Stimulated activated CD8-positive, alpha-beta memory T cell treated with anti-CD3 and anti-CD28 coated beads, Interleukin-12 subunit alpha, Interleukin-12 subunit beta, amount 100 ng/mL, for 24 hours (primary cell): ENCODE results near the gene KIR2DL1.
"Not testable (repeated sequence)": the region's sequence is repeated elsewhere in the genome, so short reads cannot be mapped to it uniquely, and the experiment has no call there.

ENCODE experiments used
- DNase-seq: peaks from one replicate; pipeline ENCODE4 v3.0.0-alpha.2; 2020; ENCODE audit errors: extremely low read depth

Gene KIR2DL1

DNA sequence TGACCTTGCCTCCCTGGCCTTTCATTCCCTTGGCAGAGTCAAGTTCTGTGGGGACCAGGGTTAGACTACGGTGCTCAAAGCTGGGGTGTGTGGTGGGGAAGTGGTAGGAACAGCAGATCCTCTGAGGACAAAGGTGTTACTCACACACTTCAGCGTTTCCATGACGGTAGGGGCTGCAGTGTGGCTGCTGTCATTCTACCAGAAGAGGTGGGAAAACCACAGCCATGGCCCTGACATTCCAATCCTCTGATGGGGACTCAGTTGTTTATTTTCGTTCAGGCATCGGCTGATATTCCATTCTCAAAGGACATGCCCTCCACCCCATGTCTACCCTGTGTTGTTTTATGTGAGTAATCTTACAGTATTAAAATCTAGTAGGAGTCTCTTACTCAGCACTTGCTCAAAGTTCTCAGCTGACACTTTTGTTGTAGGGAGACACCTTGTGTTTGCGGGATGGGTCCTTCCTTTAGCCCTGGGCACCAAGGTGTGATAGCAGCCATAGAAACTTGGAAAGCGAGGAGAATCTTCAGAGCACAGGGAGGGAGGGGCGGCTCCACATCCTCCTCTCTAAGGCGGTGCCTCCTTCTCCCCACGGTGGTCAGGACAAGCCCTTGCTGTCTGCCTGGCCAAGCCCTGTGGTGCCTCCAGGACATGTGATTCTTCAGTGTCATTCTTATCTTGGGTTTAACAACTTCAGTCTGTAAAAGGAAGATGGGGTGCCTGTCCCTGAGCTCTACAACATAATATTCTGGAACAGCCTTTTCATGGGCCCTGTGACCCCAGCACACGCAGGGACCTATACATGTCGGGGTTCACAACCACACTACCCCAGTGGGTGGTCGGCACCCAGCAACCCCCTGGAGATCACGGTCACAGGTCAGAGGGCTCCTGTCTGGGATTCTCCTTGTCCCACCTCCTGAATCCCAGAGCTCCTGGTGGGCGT, 1.7 kb downstream of the KIR2DL1 start:
- not testable (repeated sequence) for DNase-seq

DNA sequence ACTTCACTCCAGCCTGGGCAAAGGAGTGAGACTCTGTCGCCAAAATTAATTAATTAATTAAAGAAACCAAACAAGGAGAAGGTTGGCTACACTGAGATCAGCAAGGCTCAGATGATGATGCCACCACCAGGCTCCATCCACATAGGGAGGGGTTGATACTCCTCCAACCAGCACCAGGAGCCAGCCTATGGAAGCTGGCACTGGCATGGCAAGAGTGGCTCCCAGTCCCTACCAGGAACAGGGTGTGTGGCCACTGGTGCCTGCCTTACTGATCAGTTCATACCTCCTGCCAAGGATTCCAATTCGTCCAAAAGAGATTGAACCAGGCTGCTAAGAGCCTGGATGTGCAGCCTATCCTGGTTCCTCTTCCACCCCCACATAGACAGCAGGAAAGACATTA, 3.1 kb downstream of the KIR2DL1 start:
- not testable (repeated sequence) for DNase-seq

DNA sequence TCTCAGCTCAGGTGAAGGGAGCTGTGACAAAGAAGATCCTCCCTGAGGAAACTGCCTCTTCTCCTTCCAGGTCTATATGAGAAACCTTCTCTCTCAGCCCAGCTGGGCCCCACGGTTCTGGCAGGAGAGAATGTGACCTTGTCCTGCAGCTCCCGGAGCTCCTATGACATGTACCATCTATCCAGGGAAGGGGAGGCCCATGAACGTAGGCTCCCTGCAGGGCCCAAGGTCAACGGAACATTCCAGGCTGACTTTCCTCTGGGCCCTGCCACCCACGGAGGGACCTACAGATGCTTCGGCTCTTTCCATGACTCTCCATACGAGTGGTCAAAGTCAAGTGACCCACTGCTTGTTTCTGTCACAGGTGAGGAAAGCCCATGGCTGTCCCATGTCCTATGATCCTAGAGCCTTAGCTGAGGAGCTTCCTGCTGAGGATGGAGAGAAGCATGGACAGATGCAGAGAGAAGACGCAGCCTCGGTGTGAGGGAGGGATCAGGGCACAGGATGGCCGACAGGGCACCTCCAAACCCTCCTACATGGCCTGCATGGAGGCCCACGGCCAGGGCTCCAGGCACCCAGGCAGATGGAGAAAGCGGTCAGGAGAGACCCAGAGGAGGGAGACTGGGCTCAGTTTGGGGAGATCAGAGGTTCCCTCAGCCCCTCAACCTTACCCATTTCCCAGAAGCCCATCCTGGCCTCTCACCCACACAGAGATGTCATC, 5.7 kb downstream of the KIR2DL1 start:
- not testable (repeated sequence) for DNase-seq

DNA sequence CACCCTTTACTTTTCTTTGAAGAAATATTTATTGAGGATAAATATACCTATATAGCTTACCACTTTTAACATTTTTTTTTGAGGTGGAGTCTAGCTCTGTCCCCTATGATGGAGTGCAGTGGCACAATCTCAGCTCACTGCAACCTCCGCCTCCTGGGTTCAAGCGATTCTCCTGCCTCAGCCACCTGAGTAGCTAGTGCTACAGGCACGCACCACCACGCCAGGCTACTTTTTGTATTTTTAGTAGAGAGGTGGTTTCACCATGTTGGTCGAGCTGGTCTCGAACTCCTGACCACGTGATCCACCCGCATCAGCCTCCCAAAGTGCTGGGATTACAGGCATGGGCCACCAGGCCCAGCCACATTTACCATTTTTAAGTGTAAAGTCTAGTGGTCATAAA, 6.2 kb downstream of the KIR2DL1 start:
- DNase-seq: not testable (repeated sequence)

DNA sequence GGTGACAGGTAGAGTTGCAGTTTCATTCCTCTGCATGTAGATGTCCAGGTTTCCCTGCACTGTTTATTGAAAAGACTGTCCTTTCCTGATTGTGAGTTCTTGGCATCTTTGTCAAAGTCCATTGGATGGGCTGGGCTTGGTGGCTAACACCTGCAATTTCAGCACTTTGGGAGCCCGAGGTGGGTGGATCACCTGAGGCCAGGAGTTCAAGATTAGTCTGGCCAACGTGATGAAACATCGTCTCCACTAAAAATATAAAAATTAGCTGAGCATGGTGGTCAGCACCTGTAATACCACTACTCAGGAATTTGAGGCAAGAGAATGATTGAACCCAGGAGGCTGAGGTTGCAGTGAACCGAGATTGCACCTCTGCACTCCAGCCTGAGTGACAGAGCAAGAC, 8.3 kb downstream of the KIR2DL1 start:
- DNase-seq: not testable (repeated sequence)

DNA sequence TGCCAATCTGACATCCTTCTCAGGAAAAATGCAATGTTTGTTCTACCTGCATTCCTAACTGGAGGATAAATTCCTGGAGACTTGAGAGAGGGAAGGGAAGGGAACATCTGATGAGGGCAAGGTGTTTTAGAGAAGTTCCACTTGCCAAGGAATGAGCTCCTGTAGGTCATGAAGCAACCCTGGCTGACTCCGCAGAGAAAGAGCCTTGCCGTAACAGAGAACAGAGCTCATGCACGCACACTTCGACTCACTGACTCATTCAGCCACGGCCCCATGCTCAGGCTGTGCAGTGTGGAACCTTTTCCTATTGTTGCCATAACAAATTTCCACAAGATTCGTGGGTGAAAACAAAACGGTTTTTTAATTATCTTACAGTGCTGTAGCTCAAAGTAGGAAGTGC, 9.3 kb downstream of the KIR2DL1 start:
- not testable (repeated sequence) for DNase-seq

DNA sequence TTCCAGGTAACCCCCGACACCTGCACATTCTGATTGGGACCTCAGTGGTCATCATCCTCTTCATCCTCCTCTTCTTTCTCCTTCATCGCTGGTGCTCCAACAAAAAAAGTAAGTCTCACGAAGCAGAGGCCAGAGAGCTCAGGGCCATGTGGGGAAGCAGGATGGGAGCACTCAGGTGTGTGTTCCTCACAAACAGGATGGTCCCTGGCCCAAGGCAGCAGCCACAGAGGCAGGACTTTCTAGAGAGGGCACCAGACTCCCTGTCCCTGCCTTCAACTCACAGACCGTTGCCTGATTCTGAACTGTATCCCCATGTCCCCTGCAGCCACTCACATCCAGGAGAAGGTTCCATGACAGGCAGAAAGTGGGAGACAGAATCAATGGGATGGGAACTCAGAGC, 13.3 kb downstream of the KIR2DL1 start:
- DNase-seq: not testable (repeated sequence)

DNA sequence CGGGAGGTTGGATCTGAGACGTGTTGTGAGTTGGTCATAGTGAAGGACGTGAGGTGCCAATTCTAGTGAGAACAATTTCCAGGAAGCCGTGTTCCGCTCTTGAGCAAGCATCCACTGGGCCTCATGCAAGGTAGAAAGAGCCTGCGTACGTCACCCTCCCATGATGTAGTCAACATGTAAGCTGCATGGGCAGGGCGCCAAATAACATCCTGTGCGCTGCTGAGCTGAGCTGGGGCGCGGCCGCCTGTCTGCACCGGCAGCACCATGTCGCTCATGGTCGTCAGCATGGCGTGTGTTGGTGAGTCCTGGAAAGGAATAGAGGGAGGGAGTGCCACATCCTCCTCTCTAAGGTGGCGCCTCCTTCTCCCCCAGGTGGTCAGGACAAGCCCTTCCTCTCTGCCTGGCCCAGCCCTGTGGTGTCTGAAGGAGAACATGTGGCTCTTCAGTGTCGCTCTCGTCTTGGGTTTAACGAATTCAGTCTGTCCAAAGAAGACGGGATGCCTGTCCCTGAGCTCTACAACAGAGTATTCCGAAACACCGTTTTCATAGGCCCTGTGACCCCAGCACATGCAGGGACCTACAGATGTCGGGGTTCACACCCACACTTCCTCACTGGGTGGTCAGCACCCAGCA, 16.6 kb downstream of the KIR2DL1 start:
- DNase-seq: not testable (repeated sequence)

DNA sequence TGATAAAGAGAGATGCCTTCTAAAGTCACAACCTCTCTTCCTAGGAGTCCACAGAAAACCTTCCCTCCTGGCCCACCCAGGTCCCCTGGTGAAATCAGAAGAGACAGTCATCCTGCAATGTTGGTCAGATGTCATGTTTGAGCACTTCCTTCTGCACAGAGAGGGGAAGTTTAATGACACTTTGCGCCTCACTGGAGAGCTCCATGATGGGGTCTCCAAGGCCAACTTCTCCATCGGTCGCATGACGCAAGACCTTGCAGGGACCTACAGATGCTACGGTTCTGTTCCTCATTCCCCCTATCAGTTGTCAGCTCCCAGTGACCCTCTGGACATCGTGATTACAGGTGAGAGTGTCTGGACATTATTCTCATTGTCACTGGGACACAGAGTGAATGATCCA, 18.6 kb downstream of the KIR2DL1 start:
- not testable (repeated sequence) for DNase-seq

DNA sequence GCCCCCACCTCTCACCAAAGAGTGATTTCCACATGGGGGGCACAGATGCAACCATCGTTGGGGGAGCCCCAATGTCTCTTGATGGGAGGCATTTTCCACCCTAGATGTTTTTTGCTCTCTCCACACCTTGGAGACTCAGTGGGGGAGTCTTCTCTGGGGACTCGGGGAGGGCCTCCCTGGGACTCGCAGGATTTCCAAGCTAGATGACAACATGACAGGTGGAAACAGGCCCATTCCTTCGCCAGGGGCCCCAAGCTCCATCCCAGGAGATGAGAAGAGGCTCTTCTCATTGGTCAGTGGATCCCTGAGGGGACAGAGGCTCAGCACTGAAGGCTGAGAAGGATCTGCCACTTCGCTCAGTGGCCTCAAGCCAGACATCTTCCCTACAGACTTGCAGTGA, 21.1 kb downstream of the KIR2DL1 start:
- no peak for DNase-seq

DNA sequence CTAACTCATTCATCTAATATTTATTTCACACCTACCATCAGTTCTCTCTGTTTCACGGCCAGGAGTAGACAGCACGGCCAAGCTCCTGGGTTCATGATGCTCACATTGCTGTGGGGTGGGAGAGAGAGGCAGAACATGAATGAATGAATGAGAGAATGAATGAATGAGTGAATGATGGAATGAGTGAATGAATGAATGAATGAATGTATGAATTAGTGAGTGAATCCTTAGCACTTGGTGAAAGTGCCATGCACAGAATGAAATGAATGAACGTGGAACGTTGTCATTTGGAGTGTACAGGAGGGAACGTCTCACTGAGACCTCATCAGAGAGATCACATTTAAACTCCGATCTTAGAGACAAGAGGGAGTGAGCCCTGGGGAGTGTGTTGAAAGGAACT, 21.9 kb downstream of the KIR2DL1 start:
- DNase-seq: no peak

DNA sequence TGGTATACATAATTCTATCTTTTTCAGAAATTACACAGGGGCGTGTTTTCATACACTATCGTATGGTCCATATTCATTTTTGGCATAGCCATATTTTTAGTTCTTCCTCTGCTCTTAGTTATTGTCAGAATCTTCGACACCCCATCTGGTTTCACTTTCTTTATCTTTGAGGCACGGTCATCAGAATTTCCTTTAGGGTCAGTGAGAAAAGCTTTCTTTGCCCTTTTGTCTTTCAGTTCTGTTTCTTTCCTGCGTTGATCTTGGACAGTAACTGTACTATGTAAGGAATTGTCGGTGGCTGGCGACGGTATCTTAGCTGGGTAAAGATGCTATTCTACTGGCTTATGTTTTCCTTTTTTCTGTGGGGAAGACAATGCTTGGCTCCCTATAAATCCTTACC, 23.2 kb downstream of the KIR2DL1 start:
- DNase-seq: no peak

DNA sequence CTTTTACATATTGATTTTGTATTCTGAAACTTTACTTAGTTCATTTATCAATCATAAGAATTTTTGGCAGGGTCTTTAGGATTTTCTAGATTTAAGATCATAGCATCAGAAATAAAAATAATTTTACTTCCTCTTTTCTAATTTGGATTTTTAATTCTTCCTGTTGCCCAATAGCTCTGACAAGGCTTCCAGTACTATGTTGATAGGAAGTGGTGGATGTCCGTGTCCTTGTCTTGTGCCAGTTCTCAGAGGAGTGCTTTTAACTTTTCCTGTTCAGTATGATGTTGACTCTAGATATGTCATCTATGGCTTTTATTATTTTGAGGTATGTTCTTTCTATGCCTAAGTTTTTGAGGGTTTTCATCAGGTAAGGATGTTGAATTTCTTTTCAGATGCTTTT, 26.2 kb downstream of the KIR2DL1 start:
- DNase-seq: no peak

DNA sequence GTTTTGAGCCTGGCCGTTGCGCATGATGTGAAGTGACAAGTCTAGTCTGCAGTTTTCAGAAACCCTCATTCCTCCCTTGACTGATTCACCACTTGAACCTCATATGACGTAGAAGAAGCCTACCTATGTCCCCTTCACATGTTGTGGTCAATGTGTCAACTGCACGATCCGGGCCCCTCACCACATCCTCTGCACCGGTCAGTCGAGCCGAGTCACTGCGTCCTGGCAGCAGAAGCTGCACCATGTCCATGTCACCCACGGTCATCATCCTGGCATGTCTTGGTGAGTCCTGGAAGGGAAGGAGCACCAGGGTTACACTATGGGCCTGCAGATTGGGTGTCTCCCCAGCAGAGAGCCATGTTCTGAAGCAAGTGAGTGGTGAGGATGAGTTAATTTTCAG, 33.8 kb downstream of the KIR2DL1 start, which contains the start of gene KIR2DL4:
TSS of gene KIR2DL4 (plus strand) at position 201 of the 400 bp plus-strand sequence. CDS start at position 243, 42 bp downstream.
- DNase-seq: no peak

DNA sequence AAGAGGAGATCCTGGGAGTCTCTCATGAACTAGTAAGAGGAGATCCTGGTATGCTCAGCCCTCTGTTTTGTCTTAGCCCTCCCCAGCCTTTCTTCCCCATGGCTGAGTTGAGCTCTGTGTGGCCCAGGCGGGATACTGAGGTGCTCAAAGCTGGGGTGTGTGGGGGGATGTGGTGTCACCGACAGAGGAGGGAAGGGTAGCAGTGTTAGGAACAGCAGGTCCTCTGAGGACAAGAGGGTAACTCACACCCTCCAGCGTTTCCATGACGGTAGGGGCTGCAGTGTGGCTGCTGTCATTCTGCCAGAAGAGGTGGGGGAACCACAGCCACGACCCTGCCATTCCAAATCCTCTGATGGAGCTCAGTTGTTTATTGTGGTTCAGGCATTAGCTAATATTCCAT, 34.5 kb downstream of the KIR2DL1 start:
- no peak for DNase-seq

DNA sequence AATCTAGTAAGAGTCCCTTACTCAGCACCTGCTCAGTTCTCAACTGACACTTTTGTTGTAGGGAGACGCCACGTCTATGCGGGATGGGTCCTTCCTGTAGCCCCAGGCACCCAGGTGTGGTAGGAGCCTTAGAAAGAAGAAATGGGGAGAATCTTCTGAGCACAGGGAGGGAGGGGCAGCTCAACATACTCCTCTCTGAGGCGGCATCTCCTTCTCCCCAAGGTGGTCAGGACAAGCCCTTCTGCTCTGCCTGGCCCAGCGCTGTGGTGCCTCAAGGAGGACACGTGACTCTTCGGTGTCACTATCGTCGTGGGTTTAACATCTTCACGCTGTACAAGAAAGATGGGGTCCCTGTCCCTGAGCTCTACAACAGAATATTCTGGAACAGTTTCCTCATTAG, 35.0 kb downstream of the KIR2DL1 start:
- DNase-seq: no peak

DNA sequence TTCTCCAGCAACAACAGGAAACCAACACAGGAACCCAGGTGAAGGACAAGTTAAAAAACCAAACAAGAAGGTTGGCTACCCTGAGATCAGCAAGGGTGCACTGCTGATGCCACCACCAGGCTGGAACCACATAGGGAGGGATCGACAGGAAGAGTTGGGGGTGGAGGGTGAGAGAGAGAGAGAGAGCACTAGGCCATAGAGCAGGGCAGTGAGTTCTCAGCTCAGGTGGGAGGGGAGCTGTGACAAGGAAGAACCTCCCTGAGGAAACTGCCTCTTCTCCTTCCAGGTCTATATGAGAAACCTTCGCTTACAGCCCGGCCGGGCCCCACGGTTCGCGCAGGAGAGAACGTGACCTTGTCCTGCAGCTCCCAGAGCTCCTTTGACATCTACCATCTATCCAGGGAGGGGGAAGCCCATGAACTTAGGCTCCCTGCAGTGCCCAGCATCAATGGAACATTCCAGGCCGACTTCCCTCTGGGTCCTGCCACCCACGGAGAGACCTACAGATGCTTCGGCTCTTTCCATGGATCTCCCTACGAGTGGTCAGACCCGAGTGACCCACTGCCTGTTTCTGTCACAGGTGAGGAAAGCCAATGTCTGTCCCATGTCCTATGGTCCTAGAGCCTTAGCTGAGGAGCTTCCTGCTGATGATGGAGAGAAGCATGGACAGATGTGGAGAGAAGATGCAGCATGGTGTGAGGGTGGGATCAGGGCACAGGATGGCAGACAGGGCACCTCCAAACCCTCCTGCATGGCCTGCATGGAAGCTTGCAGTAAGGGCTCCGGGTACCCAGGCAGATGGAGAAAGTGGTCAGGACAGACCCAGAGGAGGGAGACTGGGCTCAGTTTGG, 36.3 kb downstream of the KIR2DL1 start:
- no peak for DNase-seq

DNA sequence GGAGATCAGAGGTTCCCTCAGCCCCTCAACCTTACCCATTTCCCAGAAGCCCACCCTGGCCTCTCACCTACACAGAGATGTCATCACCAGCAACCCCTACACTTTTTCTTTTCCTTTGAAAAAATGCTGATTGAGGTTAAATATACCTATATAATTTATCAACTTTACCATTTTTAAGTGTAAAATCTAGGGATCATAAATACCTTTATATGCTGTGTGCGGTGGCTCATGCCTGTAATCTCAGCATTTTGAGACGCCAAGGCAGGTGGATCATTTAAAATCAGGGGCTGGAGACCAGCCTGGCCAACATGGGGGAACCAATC, 36.9 kb downstream of the KIR2DL1 start:
- no peak for DNase-seq

DNA sequence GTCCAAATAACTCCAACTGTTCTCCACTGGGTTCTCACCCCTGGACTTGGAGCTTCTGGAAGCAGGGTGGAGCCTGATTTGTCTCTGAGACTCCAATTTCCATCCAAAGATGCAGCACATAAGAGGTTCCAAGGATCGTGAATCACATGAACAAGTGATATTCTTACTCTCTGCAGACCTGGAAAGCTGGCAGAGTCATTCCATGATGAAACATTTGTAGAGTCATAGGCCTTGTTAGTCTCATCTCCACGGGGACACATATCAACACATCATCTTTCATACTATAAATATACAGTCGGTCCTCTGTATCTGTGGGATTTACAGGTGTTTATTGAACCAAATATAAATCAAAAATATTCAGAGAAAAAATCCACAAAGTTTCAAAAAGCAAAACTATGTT, 45.0 kb downstream of the KIR2DL1 start:
- DNase-seq: not testable (repeated sequence)

DNA sequence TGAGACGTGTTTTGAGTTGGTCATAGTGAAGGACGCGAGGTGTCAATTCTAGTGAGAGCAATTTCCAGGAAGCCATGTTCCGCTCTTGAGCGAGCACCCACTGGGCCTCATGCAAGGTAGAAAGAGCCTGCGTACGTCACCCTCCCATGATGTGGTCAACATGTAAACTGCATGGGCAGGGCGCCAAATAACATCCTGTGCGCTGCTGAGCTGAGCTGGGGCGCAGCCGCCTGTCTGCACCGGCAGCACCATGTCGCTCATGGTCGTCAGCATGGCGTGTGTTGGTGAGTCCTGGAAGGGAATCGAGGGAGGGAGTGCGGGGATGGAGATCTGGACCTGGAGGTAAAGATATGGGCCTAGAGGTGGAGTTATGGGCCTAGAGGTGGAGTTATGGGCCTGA, 46.7 kb downstream of the KIR2DL1 start, which contains the start of gene KIR3DL1:
TSS of gene KIR3DL1 (plus strand) at position 218 of the 400 bp plus-strand sequence.
- not testable (repeated sequence) for DNase-seq
